COLO668 (cell line): Measurements from ENCODE around the gene PCNA.

ENCODE experiments used
- DNase-seq: peaks from one replicate; lab custom pipeline; 2025; ENCODE audit not compliant: unreplicated experiment; lab: John Stamatoyannopoulos, UW

The PCNA gene

DNA sequence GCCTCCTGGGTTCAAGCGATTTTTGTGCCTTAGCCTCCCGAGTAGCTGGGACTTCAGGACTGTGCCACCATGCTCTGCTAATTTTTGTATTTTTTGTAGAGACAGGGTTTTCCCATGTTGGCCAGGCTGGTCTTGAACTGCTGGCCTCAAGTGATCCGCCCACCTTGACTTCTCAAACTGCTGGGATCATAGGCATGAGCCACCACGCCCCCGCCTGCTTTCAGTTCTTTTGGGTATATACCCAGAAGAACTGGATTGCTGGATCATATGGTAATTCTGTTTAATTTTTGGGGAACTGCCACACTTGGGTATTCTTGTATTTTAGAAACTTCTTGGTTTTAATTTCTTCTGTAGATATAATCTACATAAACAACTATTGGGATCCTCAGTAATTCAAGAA, 24.1 kb upstream of the PCNA start:
- DNase-seq = no peak

DNA sequence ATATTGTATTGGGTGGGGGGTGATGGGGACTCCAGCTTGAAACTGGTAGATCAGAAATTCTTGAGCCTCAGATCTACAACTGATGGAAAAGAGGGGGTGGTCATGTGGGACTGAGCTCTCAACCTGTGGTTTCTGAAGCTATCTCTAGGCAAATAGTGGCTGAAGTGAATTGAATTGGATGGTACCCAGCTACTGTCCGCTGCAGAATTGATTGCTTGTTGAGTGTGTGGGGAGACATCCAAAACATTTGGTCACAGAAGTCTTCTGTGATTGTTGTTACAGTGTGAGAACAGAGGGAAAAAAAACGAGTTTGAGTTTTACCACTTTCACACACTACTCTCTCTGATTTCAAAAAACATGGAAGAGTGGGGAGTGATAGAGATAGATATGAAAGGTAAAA, 21.9 kb upstream of the PCNA start:
- no peak for DNase-seq

DNA sequence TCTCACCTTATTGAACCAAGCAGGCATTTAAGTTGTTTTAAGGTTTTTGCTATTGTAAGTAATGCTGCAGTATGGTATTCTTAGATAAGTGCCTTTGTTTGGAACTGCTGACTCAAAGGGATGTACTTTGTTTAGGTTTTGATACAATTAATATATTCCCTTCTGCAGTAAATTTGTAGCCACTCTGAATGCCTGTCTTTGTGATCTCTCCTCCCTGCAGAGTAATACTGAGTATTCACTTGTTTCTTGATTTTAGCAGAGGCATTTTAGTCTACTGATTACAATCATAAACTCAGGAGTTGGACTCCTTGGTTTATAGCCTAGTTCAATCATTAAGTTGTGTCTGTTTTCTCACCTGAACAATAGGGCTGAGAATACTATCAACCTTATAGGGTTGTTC, 20.4 kb upstream of the PCNA start:
- DNase-seq = no peak

DNA sequence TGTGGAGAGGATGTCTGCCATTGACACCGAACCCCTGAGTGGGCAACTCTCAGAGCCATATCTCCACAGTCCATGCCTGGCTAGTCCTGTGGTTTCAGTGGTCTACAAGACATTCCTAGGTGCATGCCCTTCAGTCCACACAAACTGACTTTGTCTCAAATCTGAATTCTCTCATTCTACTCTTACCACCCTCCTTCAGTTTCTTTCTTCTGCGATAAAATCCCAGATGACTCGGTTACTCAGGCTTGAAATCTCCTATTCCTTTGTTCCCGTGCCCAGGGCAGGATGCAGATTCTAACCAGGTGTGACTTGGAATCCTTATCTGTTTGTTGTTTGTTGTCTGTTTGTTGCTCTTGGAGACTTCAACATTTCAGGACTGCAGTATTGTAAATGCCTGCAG, 16.3 kb upstream of the PCNA start:
- no peak for DNase-seq

DNA sequence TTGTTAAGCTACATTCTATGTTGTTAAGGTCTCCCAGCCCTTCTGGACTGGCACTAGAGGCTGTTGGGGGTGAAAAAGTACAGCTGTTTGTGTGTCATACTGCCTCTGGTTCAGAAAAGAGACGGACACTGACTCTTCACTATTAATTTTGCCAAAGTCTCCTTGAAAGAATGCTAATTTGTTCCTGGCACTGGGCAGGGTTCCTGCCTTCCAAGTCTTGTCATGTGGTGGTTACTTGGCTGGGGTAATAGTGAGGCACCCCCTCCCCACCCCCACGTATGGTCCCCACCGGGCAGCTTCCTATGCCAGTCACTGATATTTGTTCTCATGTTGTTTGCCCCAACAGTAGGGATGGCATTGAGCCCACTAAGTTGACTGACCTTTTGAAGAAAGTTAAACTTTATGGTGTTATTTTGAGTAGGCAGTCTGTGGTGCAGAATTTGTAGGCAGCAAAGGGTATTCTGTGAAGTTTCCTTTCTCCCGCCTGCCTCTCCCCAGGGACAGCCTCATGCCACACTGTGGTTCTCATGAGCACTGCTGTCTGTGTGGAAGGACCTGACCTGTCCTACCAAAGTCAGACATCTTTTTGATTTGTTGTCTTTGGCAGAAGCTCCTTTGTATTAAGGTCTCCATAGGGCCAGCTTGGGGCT, 15.7 kb upstream of the PCNA start:
- DNase-seq = no peak

DNA sequence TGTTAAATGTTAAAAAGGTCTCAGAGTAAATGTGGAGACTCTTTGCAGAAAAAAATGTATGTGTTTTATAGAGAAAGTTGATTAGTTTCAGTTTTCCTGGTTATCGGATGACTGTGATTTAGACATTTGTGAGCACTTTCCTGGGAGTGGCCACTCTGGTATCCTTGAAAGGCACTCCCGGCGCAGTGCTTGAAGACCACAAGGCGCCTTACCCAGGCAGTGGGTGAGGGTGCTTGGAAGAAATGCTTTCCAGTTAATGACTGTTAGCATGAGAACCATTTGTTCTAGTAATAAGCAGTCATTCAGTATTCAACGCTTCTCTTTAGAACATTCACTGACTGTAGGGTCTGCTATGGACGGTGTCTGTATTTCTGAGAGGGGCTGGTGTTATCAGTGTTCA, 14.2 kb upstream of the PCNA start:
- no peak for DNase-seq

DNA sequence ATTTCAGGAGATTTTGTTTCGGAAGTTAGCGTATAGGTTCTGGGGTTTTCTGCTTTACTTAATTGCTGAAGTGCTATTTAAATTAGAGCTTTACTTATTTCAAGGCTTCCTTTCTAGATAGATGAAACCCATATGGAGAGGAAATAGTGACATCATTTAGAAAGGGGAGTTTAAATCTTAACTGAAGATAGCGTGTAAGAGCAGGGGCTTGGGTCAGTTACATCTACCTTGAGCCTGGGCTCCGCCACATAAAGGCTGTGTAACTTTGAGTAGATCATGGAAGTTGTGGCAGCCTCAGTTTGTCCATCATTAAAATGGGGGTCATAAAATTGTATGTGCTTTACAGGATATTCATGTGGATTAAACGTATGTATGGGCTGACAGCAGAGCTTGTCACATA, 11.7 kb upstream of the PCNA start:
- no peak for DNase-seq

DNA sequence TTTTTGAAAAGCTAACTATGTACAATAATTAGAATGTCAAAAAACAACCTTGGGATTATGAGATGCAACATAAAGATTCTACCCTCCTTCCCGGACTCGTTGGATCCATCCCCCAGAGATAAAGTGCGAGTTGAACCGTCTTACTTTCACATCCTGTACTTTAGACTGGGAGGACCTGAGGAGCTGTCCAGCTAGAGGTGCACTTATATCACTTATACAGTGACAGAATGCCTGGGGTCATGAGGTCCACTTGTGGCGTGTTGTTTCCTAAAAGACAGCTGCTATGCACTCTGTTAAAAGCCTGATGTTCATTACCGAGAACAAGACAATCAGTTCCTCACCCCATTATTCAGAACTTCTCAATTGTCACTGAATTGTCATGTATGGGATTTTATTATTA, 9.1 kb upstream of the PCNA start:
- DNase-seq = no peak

DNA sequence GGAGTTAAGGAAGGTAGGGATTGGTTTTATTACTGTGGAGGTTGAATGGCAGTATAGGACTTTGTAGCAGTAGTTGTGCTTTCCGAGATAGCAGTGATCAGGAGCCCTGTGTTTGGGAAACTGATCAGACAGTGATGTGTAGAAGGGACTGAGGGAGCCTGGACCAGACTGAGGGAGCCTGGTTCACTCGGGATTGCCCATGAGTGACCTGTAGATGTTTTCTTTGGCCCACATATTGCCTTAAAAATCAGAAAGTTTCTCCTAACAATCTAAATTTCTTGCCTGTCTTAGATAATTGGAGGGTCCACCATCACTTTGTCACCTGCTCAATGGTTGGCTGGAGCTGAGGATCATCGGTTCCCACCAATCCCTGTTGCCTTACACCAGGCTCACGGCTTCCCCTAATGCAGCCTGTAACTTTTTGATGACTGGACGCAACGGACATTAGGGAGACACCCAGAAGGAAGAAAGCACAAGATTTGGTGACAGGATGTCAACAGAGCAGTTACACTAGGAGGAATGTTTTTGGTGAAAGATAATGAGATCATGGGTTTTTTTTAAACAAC, 8.2 kb upstream of the PCNA start:
- no peak for DNase-seq

DNA sequence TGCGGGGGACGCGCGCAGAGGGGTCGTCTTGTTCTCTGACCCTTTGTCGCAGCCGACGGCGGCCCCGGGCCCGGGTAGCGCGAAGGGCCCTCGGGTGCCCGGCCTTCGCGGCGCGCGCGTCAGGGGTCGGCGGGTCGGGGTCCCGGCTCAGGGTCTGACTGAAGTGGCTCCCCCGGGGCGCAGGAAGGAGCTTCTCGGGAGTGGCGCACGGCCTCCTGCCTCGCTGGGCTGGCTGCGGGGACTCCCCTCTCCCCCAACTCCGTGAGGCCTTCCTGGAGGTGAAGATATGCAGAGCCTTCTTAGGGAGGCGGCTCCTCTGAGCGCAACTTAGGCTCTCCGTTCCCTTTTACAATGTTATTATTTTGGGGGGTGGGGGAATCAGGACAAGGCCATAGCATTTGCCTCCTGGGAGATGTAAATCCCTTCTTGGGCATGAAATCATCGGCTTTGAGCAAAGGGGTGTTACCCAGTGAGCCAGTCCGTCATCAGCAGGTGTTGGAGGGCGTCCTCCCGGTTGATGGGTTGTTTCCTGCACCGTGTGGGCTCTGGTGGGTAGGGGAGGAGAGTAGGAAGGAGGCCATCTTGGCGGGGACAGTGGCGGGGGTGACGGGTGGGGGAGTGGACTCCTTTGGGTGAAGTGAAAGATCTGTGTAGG, 7.6 kb upstream of the PCNA start:
- DNase-seq = peak; percentile 71

DNA sequence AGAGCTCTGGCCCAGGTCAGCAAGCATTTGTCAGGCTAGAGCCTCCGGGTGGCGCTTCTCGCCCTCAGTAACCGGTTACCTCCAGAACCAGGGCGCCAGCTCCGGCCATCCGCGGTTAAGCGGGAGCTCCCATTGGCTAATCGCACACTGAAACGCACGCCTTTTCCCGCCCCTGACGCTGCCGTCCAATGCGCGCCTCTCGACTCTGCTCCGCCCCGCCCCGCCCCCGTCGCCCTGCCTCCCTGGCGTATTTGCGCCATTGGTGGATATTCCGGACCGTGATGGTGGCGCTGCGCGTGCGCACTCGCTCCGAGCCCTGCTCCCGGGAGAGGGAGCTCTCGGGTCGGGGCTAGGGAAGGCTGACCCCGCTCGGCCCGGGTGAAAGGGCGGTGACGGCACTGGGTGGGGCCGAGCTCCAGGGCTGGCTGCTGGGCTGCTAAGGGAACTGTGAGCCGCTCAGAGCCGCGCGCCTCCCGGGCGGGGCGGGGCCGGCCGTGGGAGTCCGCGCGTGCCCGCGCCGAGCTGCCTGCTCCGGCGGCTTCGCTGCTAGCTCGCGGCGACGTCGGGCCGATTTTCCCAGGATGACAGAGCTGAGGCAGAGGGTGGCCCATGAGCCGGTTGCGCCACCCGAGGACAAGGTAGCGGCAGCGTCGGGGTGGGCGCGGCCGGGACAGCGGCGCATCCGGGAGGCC, 6.9 kb upstream of the PCNA start, which contains the start of gene CDS2:
Gene CDS2, plus strand, starts transcription at position 497 of the 692 bp plus-strand sequence. Its CDS starts 85 bp downstream, at position 582.
- DNase-seq = peak; percentile 99

DNA sequence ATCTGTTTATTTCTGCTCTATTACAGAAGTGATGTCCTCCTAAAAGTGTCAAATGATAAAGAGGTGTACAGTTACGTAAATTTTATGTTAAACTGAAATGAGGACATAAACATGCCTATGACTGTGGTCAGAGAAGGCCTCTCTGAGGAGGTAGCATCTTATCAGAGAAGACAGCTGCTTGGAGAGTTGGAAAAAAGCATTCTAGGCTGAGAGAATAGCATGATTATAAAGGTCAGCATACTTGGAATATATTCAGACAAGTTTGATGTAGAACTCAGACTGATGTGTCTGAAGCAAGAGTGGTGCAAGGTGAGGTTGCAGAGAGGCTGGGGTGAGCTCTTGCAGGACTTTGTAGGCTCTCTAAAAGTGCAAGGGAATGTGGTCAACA, 3.1 kb upstream of the PCNA start:
- DNase-seq = no peak

DNA sequence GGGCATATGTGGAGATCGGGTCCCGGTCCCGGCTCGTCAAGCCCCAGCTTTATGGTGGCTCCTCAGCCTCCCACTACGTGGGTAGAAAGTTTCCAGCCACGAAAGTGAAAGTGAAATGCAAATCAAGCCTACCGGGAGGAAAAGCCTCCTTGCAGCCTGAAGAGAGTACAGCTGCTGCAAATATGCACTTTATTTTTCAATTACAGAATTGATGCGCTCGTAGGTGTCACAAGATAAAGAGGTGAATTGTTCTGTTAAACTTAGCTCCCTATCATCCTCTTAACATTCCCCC, 373 bp upstream of the PCNA start:
- DNase-seq = no peak

DNA sequence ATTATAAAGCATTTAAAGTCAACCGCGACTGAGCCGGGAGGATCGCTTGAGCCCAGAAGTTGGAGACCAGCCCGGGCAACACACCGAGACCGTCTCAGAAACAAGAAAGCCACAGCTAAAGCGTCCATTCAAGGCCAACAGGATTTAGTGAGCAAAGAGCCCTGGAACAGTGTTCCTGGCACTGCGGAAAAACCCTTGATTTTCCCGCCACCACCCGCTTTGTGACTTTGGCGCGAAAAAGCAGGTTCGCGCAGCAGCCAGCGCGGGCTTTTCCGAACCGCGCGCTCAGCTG, 669 bp downstream of the PCNA start:
- no peak for DNase-seq

DNA sequence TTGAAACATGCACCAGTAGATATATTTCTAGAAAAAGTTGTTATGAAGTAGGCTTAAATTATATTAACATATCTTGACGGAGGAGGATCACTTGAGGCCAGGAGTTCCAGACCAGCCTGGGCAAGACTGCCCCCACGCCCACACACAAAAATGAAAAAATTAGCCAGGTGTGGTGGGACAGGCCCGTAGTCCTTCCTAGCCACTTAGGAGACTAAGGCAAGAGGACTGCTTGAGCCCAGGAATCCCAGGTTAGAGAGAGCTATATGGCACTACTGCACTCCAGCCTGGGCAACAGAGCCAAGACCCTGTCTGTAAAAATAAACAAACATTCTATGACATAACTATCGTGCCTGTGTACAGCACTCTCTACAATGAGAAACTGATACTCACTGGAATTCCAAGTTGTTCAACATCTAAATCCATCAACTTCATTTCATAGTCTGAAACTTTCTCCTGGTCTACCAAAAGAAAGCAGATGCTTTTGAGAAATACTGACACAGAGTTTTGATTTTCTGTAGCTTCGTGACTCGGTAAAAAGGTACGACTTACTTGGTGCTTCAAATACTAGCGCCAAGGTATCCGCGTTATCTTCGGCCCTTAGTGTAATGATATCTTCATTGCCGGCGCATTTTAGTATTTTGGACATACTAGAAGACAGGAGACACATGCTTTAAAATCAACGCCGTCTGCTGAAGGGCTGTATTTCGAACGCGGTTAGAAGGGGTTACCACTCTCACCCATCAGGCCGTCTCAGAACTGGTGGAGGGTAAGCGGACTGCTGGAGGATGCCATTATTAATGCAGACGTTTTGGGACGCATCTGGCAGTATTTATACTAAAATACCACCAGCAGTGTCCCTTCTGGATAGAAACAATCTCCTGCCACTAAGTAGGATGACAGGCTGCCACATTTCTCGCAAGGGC, 1.3 kb downstream of the PCNA start:
- DNase-seq = no peak

DNA sequence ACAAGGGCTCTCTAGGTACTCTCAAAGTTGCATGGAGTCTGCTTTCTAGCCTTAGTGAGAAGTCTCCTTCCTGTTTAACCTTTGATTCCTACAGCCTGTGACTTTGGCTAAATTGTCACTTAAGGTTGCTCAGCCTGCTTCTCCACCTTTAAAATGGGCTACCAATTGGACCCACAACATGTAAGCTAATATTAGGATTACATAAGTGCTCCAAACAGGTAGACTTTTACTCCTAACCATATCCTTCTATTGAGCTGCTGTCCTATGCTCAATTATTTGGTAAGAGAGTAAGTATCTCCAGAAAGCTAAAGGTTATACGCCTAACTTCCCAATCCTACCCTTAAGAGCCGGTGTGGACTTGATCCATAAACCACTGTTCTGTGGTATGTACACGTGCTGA, 2.9 kb downstream of the PCNA start:
- no peak for DNase-seq

DNA sequence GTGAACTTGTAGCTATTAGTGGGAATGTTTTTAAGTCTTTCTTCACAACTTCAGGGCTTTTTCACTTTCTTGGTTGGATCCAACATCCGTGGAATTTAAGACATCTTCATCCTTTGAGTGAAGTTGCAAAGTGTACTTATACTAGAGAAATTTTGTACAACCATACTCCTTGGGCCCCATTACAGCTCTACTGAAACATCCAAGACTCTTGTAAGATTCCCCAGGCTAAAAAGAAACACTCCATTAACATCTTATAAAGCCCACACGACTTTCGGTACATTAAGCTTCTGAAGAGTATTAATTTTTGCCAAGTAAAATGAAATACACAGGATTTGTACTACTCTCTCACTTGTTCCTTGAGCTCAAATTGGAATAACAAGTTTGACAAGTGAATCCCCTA, 5.4 kb downstream of the PCNA start:
- no peak for DNase-seq

DNA sequence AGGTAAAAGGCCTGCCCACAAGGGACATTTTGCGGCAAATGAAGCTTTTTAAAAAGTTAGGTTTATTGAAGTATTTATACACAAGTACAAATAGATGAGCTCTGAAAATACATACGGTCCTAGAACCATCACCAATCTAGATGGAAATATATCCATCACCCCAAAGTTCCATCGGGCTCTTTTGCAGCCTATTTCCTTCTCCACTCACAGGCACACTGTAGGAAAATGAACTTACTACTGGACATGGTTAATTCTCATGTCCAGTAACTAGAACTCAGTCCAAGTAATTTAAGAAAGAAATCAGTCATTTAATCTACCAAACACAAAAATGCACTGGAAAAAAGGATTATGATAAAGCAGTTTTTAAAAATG, 6.2 kb downstream of the PCNA start:
- no peak for DNase-seq

DNA sequence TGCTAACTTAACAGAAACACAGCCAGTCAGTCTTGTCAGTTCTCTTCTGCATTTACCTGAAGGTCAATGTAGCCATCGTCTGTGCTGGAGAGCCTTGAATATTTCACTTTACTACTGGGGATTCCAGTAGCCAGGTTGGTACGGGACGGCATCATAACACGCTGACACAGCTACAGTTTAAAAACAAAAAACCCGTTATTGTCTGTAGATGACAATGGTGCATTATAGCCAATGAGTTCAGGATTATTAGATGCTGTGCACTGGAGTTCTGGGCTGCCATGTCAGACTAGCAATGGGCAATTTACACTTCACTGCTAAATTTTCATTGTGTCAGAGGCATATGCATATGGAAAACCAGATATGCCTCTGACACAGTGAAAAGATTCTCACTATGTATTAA, 10.5 kb downstream of the PCNA start:
- no peak for DNase-seq

DNA sequence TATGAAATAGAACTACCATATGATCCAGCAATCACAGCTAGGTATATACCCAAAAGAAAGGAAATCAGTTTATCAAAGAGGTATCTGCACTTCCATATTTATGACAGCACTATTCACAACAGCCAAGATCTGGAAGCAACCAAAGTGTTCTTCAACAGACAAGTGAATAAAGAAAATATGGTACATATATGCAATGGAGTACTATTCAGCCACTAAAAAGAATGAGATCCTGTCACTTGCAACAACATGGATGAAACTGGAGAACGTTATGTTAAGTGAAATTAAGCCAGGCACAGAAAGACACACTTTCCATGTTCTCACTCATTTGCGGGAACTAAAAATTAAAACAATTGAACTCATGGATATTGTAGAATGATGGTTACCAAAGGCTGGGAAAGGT, 15.3 kb downstream of the PCNA start:
- DNase-seq = no peak

DNA sequence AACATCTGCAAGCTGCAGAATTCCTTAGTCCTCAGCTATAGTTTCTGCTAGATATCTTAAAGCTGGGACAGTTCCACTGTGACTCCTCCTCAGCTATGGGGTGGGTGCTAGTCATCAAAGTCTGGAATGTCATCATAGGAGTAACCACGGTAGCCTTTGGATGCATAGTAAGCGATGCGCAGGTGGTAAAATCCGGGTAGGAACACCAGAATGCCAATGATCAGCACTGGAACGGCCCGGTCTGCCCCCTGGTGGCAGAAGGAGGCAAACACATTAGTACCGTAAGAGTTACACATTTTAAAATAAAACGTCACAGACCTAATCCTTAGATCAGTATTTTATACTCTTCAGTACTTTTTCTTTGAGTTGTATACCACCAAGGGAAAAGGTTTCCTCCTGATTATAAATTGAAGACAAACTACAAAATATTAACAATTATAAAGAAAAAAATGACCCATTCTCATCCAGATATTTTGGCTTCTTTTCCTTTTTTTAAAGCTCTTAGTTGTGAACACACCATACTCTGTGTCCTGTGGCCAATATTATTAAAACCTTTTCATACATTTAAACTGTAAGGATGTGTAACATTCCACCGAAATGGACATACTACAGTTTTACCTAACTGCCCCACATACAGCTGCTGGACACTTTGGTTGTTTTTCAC, 18.9 kb downstream of the PCNA start:
- DNase-seq = peak; percentile 67
